ENCODE data around the gene OR8B8. TPM values are rescaled to one million over a fixed set of nuclear protein-coding genes. Genes with fewer than 3 reads are reported as not detected.
A peak's percentile ranks its signal among the peaks of the same experiment; 100 is the strongest.

OR8B8 gene
- total RNA-seq, result not detected
- not detected for polyA plus RNA-seq
- long read RNA-seq, donor 1, result 0 reads
- long read RNA-seq, donor 2, result 0 reads
- long read RNA-seq, donor 3, result 0 reads

- Histone ChIP-seq H3K4me3 (no peak within 1 kb of the TSS), H3K4me1 (no peaks in the 10 kb centered on the region), H3K27ac (no peak within 1 kb of the TSS), H3K9me3 (peaks cover 0 to 8% (median 0%) of the 10 kb centered on the region in 12 donors), H3K27me3 (no peaks in the 10 kb centered on the region), H3K36me3 (no peaks in the 10 kb centered on the region)
- 95 to 100% (median 98%) methylated on average over 1 of the region's 1 CpG for WGBS, 4 donors
- intact Hi-C loops (cut with DNase I), result loop anchor here in 2 of 10 donors (10.0 kb wide), 1 partner anchor 139 kb away; no protein-coding TSS in a partner anchor
- DNase-seq, result no peak
- TF ChIP-seq CTCF (IDR thresholded peaks at IDR 0.05) (no peak), POLR2A (IDR thresholded peaks at IDR 0.05) (no peak)
- ATAC-seq, result no peak
Observed at GRCh38 chr11:124445646-124446150, at the start of gene OR8B8. TSS of gene OR8B8 (minus strand) at chr11:124445696. CDS start at chr11:124441085, 4,611 bp downstream.

GRCh38 chr11:124493016-124493655, 47.6 kb upstream of the OR8B8 start:
- H3K27me3 ChIP-seq, result no peaks in the 10 kb centered on the region
- WGBS, 4 donors, result 68 to 78% (median 77%) methylated on average over 4 of the region's 4 CpGs
- no peak overlapping the region for H3K4me3 ChIP-seq
- no peak for ATAC-seq
- DNase-seq, result no peak
- no peak for TF ChIP-seq CTCF (IDR thresholded peaks at IDR 0.05)
- no peak for TF ChIP-seq POLR2A (IDR thresholded peaks at IDR 0.05)
- H3K27ac ChIP-seq, result no peak overlapping the region
- intact Hi-C loops (cut with DNase I), result no loop called here
- H3K4me1 ChIP-seq, result no peaks in the 10 kb centered on the region
- H3K9me3 ChIP-seq, result peaks cover 0 to 20% (median 0%) of the 10 kb centered on the region in 12 donors
- H3K36me3 ChIP-seq, result no peaks in the 10 kb centered on the region

- H3K4me3 ChIP-seq, result no peak overlapping the region
- H3K27me3 ChIP-seq, result peaks cover 0 to 6% (median 0%) of the 10 kb centered on the region in 9 donors
- no peak overlapping the region for H3K27ac ChIP-seq
- H3K9me3 ChIP-seq, result peaks cover 0 to 4% (median 0%) of the 10 kb centered on the region in 12 donors
- DNase-seq (no peak), ATAC-seq (no peak)
- intact Hi-C loops (cut with DNase I), result no loop called here
- H3K36me3 ChIP-seq, result no peaks in the 10 kb centered on the region
- peaks cover 0 to 13% (median 0%) of the 10 kb centered on the region in 12 donors for H3K4me1 ChIP-seq
- WGBS, 4 donors, result 55 to 75% (median 74%) methylated on average over 4 of the region's 4 CpGs
- TF ChIP-seq CTCF (IDR thresholded peaks at IDR 0.05) (no peak), POLR2A (IDR thresholded peaks at IDR 0.05) (no peak)
Observed at GRCh38 chr11:124483422-124483821, 37.9 kb upstream of the OR8B8 start.

GRCh38 chr11:124482362-124483147, 37.1 kb upstream of the OR8B8 start:
- no peak for TF ChIP-seq CTCF (IDR thresholded peaks at IDR 0.05)
- TF ChIP-seq POLR2A (IDR thresholded peaks at IDR 0.05), result no peak
- intact Hi-C loops (cut with DNase I), result no loop called here
- ATAC-seq (peak in 1 of 4 donors; percentile 16), DNase-seq (peak in 1 of 5 donors; percentile 24)
- H3K4me3 ChIP-seq, result peak overlapping the region in 2 of 12 donors; percentile 44 to 51
- peaks cover 0 to 13% (median 0%) of the 10 kb centered on the region in 12 donors for H3K4me1 ChIP-seq
- H3K36me3 ChIP-seq, result no peaks in the 10 kb centered on the region
- peaks cover 0 to 3% (median 0%) of the 10 kb centered on the region in 12 donors for H3K9me3 ChIP-seq
- H3K27me3 ChIP-seq, result peaks cover 0 to 6% (median 0%) of the 10 kb centered on the region in 9 donors
- WGBS, 4 donors, result 38 to 47% (median 41%) methylated on average over 9 of the region's 9 CpGs
- H3K27ac ChIP-seq, result no peak overlapping the region
